ENCODE measurements around the gene C2orf92. TPM values are rescaled to one million over a fixed set of nuclear protein-coding genes. Genes with fewer than 3 reads are reported as not detected.

Gene C2orf92
- total RNA-seq, 2 experiments from 2014 or later: 6.1 to 7.3 TPM

DNA sequence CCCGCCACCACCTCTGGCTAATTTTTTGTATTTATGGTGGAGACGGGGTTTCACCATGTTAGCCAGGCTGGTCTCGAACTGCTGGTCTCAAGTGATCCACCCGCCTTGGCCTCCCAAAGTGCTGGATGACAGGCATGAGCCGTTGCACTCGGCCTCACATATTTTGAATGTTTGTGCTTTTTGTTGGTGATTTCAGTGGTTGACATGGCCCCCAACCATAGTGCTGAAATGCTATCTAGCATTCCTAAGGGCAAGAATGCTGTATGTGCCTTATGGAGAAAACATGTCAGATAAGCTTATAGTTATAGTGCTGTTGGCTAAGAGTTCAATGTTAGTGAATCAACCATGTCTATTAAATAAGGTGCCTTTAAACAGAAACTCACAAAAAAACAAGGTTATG is 52.7 kb downstream of the C2orf92 start:
- H3K27ac Mint-ChIP-seq: peak overlapping the region; percentile 25

DNA sequence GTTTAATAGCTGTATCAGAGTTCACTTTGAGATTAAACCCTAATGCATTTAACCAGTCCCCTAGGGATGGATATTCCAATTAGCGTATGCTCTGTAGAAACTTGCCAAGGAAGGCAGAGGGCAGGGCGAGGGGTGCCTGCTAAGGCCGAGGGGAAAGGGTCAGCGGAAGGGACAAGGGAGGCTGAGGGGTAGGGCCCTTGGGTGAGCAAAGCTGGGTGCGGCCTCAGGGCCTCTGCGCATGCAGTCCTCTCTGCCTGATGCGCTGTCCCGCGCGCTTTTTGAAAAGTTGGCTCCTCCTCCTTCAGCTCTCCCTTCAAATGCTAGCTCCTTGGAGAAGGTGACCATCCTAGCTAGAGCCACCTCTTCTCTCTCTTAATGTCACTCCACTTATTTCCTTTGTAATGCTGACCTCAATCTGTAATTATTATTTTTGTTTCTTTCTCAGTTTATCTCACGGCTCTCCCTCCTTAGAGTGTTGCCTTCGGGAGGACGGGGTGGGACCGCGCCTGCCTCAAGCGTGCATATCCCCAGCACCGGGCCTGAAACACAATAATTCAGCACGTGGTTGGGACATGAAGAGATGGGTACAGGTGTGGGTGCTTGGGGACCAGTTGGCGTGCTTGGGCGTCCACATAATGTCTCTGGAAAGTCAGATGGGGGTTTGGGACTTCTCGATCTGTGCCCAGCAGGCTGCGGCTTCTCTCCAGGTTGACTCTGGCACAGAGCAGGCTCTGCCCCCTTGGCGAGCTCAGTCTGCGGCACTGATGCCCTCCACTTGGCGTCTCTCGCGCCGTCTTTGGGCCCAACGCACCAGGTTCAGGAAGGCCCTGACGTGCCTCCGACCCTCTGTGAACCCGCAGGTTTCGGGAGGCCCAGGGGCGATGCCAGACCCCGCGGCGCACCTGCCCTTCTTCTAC is 53.9 kb downstream of the C2orf92 start:
- Mint-ChIP-seq H3K27me3 (no peaks in the 10 kb centered on the region), H3K27ac (peak overlapping the region; percentile 31), H3K4me1 (peaks cover 75% of the 10 kb centered on the region), H3K36me3 (peaks cover 77% of the 10 kb centered on the region), H3K4me3 (no peak overlapping the region), H3K9me3 (peaks cover 3% of the 10 kb centered on the region)
- DNase-seq: no peak

More for the DNA sequence above, 52.7 kb downstream of the C2orf92 start:
- peaks cover 74% of the 10 kb centered on the region for H3K4me1 Mint-ChIP-seq
- no peak for DNase-seq
- no peaks in the 10 kb centered on the region for H3K27me3 Mint-ChIP-seq
- peaks cover 3% of the 10 kb centered on the region for H3K9me3 Mint-ChIP-seq
- H3K36me3 Mint-ChIP-seq: peaks cover 76% of the 10 kb centered on the region
- no peak overlapping the region for H3K4me3 Mint-ChIP-seq

DNA sequence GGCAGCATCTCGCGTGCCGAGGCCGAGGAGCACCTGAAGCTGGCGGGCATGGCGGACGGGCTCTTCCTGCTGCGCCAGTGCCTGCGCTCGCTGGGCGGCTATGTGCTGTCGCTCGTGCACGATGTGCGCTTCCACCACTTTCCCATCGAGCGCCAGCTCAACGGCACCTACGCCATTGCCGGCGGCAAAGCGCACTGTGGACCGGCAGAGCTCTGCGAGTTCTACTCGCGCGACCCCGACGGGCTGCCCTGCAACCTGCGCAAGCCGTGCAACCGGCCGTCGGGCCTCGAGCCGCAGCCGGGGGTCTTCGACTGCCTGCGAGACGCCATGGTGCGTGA is 54.5 kb downstream of the C2orf92 start:
- DNase-seq: no peak
- Mint-ChIP-seq H3K9me3 (peaks cover 3% of the 10 kb centered on the region), H3K27me3 (no peaks in the 10 kb centered on the region), H3K36me3 (peaks cover 77% of the 10 kb centered on the region), H3K4me1 (peaks cover 74% of the 10 kb centered on the region), H3K27ac (no peak overlapping the region), H3K4me3 (no peak overlapping the region)

DNA sequence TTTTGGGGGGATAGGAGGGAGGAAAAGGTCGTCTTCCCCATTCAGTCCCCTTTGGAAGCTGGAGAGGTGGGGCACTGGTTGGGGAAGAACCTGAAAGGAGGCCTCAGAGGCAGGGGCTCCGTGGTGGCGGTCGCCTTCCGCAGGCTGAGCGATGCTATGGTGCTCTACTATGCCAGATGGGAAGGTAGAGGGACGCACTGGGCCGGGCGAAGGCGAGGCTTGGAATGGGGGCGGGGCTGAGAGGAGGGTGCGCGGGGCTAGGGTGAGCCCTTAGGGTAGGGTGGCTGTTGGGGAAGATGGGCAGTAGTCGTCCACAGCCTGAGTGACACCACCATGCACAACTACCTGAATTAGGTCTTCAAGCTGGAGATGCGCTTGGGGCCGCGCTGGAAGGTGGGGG is 55.0 kb downstream of the C2orf92 start:
- Mint-ChIP-seq H3K4me3 (no peak overlapping the region), H3K9me3 (peaks cover 3% of the 10 kb centered on the region), H3K4me1 (peaks cover 73% of the 10 kb centered on the region), H3K27ac (no peak overlapping the region), H3K36me3 (peaks cover 78% of the 10 kb centered on the region), H3K27me3 (no peaks in the 10 kb centered on the region)
- DNase-seq: no peak

DNA sequence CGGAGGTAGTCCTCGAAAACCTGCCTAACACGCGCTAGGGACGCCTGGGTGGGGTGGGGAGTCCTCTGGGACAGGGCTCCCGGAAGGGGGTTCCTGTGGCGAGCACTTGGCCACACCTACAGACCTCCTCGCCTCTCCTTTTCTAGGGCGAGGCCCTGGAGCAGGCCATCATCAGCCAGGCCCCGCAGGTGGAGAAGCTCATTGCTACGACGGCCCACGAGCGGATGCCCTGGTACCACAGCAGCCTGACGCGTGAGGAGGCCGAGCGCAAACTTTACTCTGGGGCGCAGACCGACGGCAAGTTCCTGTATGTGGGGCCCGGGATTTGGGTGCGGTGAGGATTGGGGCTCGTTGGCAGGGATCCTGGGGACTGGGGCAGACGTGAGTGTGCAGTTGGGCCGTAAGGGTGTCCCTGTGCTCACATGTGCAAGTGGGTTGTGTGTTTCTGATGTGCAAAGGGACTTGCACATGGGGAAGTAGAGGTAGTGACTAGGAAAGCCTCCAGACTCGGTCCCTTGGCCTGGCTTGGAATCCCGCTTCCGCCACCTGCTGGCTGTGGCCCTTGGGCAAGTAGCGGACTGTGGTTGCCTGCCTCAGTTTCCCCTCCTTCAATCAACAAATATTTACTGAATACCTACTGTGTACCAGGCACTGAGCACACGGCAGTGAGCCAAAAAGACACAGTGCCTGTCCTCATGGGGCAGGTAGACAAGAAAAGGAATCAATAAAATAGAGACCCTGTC is 55.6 kb downstream of the C2orf92 start:
- Mint-ChIP-seq H3K9me3 (peaks cover 4% of the 10 kb centered on the region), H3K36me3 (peaks cover 80% of the 10 kb centered on the region), H3K27ac (peak overlapping the region; percentile 75), H3K27me3 (no peaks in the 10 kb centered on the region), H3K4me3 (no peak overlapping the region), H3K4me1 (peaks cover 67% of the 10 kb centered on the region)
- no peak for DNase-seq

DNA sequence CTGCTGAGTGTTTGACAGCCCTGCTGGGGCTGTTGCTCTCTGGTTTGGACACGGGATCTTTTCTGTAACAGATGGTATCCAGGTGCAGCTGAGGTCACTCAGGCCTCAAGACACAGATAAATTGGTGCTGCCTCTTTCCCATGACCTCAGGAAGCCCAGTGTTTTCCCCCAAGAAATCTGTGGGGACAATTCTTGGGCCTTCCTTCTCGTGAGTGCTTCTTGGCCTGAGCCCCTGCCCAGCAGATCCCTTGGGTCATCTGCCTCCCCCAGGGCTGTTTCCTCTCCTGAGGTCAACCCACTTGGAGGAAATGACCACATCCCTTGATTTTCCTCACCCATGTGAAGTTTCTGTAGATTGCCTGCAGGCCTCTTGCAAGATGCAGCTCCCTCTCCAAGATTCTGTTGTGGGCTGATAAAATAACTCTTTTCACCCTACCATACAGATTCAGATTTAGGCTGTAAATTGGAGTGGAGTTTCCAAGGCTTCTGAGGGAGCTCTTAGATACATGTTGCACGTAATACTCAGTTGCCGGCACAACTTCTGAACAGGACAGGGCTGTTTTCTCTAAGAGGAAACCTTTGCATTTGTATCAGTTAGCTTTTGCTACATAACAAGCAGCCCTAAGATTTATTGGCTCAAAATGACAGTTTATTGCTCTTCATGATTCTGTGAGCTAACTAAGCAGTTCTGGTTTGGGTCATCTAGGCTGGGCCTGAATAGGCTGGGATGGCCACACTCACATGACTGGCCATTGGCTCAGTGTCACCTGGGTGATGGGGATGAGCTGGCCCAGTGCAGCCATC is 57.0 kb downstream of the C2orf92 start:
- peaks cover 62% of the 10 kb centered on the region for H3K4me1 Mint-ChIP-seq
- peaks cover 9% of the 10 kb centered on the region for H3K9me3 Mint-ChIP-seq
- peak overlapping the region; percentile 85 for H3K27ac Mint-ChIP-seq
- no peak overlapping the region for H3K4me3 Mint-ChIP-seq
- DNase-seq: no peak
- no peaks in the 10 kb centered on the region for H3K27me3 Mint-ChIP-seq
- peaks cover 85% of the 10 kb centered on the region for H3K36me3 Mint-ChIP-seq

DNA sequence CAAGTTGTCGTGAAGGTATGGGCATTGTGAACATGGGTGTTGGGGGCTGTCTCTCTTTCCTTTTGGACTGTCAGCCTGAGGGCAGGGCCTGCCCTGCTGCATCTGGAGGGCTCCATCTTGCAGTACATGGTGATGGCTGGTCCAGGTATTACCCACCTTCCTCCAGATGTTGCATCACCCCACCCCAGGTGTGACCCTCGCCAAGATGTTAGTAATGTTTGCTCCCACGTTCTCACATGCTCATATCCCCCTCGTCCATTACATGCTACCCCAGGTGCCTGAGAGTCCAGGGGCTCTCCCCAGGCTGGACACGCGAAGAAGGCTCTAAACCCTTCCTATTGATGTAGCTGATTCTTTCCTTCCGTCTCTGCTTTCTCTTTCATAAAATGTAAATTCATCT is 57.8 kb downstream of the C2orf92 start:
- no peak for DNase-seq
- H3K27me3 Mint-ChIP-seq: no peaks in the 10 kb centered on the region
- peaks cover 64% of the 10 kb centered on the region for H3K4me1 Mint-ChIP-seq
- no peak overlapping the region for H3K4me3 Mint-ChIP-seq
- peaks cover 87% of the 10 kb centered on the region for H3K36me3 Mint-ChIP-seq
- peaks cover 9% of the 10 kb centered on the region for H3K9me3 Mint-ChIP-seq
- H3K27ac Mint-ChIP-seq: peak overlapping the region; percentile 85

DNA sequence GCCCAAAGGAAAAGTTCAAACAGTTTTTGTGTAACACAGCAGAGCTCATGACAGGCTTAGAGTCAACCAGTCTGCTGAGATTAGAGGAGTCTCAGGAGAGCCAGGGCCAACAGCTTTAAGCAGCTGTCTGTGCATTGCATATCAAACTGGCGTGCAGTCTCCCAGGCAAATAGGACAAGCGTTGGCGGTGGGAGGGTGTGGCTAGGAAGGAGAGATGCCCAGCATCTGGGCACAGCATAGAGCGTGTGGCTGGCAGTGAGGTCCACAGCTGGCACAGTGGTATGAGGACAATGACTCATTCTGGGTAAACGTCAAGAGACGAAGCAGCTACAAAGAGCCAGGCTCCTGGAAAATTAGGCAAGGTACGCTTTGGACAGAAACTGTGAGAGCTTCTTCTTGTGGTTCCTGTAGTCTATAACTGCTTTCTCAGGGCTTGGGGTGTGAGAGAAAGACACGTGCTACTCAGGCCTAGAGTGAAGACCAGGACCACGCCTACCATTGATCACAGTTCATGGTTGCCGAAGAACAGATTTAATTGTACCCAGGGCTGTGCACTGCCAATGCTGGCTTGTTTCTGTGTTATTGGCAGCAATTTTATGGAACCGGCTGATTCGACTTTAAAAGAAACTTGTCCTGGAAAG is 58.7 kb downstream of the C2orf92 start:
- DNase-seq: peak; percentile 51
- no peaks in the 10 kb centered on the region for H3K27me3 Mint-ChIP-seq
- peaks cover 79% of the 10 kb centered on the region for H3K36me3 Mint-ChIP-seq
- peaks cover 56% of the 10 kb centered on the region for H3K4me1 Mint-ChIP-seq
- H3K9me3 Mint-ChIP-seq: peaks cover 9% of the 10 kb centered on the region
- H3K27ac Mint-ChIP-seq: peak overlapping the region; percentile 85
- H3K4me3 Mint-ChIP-seq: no peak overlapping the region

DNA sequence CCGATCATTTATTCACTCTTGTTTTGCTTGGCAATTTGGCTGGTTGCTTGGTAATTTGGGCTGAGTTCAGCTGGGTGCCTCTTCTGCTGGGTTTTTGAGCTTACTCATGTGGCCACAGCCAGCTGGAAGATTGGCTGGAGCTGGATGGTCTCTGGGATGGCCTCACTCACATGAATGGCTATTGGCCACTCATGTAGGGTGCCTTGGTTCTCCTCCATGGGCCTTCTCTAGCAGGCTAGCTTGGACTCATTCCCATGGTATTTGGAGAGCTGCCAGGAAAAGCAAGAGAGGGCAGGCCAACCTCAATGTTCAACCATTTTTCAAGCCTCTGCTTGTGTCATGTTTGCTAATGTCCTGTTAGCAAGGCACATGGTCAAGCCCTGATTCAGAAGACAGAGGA is 60.7 kb downstream of the C2orf92 start:
- Mint-ChIP-seq H3K27ac (peak overlapping the region; percentile 34), H3K4me1 (peaks cover 45% of the 10 kb centered on the region), H3K4me3 (no peak overlapping the region), H3K36me3 (peaks cover 67% of the 10 kb centered on the region), H3K27me3 (no peaks in the 10 kb centered on the region), H3K9me3 (peaks cover 9% of the 10 kb centered on the region)
- no peak for DNase-seq

DNA sequence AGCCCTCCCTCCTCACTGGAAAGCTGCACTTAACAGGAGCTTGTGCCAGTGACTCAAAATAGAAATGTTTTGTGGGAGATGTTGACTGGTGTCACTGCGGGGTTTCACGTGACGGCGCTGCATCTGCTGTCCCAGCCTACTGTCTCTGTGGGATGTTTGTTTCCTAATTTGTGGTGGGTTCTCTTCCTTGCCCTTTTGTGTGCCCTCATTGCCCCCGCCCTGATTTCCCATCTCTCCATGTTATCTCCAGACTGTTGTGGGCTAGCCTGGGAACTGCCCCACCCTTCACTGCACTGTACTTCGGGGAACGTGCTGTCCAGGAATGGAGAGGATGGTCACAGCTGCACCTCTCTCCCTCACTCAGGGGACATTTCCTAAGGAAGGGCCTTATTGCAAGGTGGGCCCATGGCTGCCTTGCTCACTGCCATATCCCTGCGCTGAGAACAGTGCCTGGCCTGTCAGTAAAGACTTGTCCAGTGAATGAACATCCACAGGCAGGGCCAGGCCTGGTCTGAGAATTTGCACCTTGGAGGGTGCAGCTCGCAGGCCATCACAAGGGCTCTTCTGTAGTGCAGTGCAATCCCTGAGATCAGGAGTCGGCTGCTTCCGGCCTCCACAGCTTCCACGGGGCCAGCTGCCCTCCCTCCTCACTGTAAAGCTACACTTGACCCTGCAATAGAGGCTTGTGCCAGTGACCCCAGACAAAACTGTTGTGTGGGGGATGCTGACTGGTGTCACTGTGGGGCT is 61.9 kb downstream of the C2orf92 start:
- Mint-ChIP-seq H3K4me3 (no peak overlapping the region), H3K36me3 (peaks cover 59% of the 10 kb centered on the region), H3K27ac (peak overlapping the region; percentile 78), H3K4me1 (peaks cover 34% of the 10 kb centered on the region), H3K9me3 (peaks cover 9% of the 10 kb centered on the region), H3K27me3 (no peaks in the 10 kb centered on the region)
- no peak for DNase-seq

DNA sequence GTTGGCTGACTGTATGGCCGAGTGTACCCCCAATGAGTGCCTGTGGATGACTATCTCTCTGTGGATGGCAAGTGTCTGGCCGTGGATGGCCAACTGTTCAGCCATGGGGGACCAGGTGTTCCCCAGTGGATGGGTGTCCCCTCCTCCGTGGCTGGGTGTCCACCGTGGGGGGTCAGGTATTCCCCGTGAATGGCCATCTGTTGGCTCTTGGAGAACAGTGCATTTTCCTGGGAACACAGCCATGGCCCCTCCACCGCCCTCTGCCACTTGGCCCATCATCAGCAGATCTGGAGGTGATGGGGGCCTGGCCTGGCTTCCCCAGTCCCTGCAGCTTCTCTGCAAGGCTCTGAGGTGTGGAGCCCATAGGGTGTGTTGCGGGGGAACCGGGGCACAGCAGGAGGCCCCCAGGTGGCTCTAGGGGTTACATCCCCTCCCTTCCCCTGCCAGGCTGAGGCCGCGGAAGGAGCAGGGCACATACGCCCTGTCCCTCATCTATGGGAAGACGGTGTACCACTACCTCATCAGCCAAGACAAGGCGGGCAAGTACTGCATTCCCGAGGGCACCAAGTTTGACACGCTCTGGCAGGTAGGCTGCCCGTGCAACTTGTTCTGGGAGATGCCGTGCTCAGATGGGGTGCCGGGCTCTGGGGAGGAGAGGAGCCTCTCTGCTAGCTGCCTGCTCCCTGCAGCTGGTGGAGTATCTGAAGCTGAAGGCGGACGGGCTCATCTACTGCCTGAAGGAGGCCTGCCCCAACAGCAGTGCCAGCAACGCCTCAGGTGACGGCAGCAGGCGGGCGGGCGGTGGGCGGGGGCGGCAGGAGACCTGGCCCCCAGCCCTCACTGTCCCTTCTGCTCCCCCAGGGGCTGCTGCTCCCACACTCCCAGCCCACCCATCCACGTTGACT is 63.2 kb downstream of the C2orf92 start:
- no peak for DNase-seq
- Mint-ChIP-seq H3K36me3 (peaks cover 49% of the 10 kb centered on the region), H3K4me1 (peaks cover 25% of the 10 kb centered on the region)

DNA sequence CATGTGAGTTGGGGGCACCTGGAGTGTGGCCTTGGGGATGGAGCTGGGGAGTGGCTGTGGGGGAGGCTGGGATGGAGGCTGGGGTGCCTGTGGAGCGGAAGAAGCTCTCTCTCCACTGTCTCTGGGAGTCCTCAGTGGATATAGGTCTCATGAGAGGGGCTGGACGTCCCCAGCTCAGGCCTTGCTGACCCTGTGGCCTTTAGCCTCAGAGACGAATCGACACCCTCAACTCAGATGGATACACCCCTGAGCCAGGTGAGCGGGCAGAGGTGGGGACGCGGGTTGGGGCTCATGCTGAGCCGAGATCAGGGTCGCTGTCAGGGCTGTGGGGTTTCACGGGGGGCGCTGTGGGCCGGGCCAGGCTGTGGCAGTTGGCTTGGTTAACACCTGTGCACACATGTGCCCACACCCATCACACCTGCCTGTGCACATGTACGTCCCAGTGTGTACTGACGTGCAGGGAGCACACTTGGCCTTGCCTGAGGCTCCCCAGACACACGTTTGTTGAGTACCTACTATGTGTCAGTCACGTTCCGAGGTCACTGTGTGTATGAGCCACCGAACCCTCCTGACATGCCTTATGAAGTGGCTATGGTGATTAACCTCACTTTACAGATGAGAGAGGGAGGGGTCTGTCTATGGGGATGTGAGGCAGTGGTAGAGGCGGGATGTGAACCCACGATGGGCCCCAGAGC is 64.0 kb downstream of the C2orf92 start:
- no peak overlapping the region for H3K4me3 Mint-ChIP-seq
- peaks cover 20% of the 10 kb centered on the region for H3K4me1 Mint-ChIP-seq
- H3K27ac Mint-ChIP-seq: peak overlapping the region; percentile 39
- H3K27me3 Mint-ChIP-seq: no peaks in the 10 kb centered on the region
- DNase-seq: no peak
- H3K36me3 Mint-ChIP-seq: peaks cover 47% of the 10 kb centered on the region
- H3K9me3 Mint-ChIP-seq: peaks cover 5% of the 10 kb centered on the region

More for the DNA sequence above, 63.2 kb downstream of the C2orf92 start:
- Mint-ChIP-seq H3K27ac (no peak overlapping the region), H3K27me3 (no peaks in the 10 kb centered on the region), H3K4me3 (no peak overlapping the region), H3K9me3 (peaks cover 5% of the 10 kb centered on the region)
